Neuronal stem cell (in vitro differentiated cells): ENCODE results near the gene SMTNL2.

Experiments used
- DNase-seq: peaks from one replicate; pipeline ENCODE4 v3.0.0-alpha.2; 2013; ENCODE audit warnings: low spot score
- H2AFZ ChIP-seq: one replicate; pipeline ENCODE4 v1.6.1; 2013; ENCODE audit warnings: mild to moderate bottlenecking, low read length, inconsistent platforms
- H2AK5ac ChIP-seq: 2 replicates; pipeline ENCODE4 v1.6.1; 2013; ENCODE audit warnings: low read depth, mild to moderate bottlenecking, inconsistent platforms, low read length, moderate library complexity, mixed read lengths
- H2BK120ac ChIP-seq: 2 replicates; pipeline ENCODE4 v1.6.1; 2013; ENCODE audit warnings: low read depth, mild to moderate bottlenecking, inconsistent platforms, low read length, moderate library complexity, mixed read lengths
- H2BK12ac ChIP-seq: one replicate; pipeline ENCODE4 v1.6.1; 2013; ENCODE audit warnings: low read length, inconsistent platforms
- H2BK15ac ChIP-seq: 2 replicates; pipeline ENCODE4 v1.6.1; 2013; ENCODE audit warnings: mild to moderate bottlenecking, low read length, inconsistent platforms, mixed read lengths
- H2BK5ac ChIP-seq: one replicate; pipeline ENCODE4 v1.6.1; 2013; ENCODE audit warnings: inconsistent platforms, mild to moderate bottlenecking, low read length, moderate library complexity
- H3K14ac ChIP-seq: one replicate; pipeline ENCODE4 v1.6.1; 2013; ENCODE audit warnings: low read length, inconsistent platforms
- H3K18ac ChIP-seq: 2 replicates; pipeline ENCODE4 v1.6.1; 2013; ENCODE audit warnings: low read length, inconsistent platforms
- H3K23ac ChIP-seq: 2 replicates; pipeline ENCODE4 v1.6.1; 2013; ENCODE audit warnings: low read depth, mild to moderate bottlenecking, mixed read lengths, low read length, inconsistent platforms; ENCODE audit not compliant: poor library complexity
- H3K27ac ChIP-seq: replicated peaks from 3 replicates; pipeline ENCODE4 v1.5.1; 2013; ENCODE audit warnings: low read length, inconsistent platforms
- H3K27me3 ChIP-seq, 3 experiments: 2 replicates each; pipeline ENCODE4 v1.6.1; 2013; ENCODE audit warnings: low read length in 3 of 3, mild to moderate bottlenecking in 2 of 3, inconsistent platforms in 1 of 3, low read depth in 1 of 3, mixed read lengths in 1 of 3, moderate library complexity in 1 of 3; ENCODE audit not compliant: control insufficient read depth in 3 of 3, insufficient read depth in 3 of 3
- H3K36me3 ChIP-seq, 2 donors: replicated peaks in 1 of 2; 2 replicates each; pipeline ENCODE4 v1.6.1; 2013; ENCODE audit warnings: low read length in 2 of 2; ENCODE audit not compliant: control insufficient read depth in 2 of 2, insufficient read depth in 2 of 2
- H3K4ac ChIP-seq: 2 replicates; pipeline ENCODE4 v1.6.1; 2013; ENCODE audit warnings: inconsistent platforms, mild to moderate bottlenecking, low read length, moderate library complexity
- H3K4me1 ChIP-seq, 2 donors: 1 replicate in 1 of 2; 2 replicates in 1 of 2; pipeline ENCODE4 v1.6.1; 2013; ENCODE audit warnings: low read length in 2 of 2, low read depth in 1 of 2; ENCODE audit not compliant: control insufficient read depth in 2 of 2, insufficient read depth in 1 of 2
- H3K4me2 ChIP-seq: one replicate; pipeline ENCODE4 v1.6.1; 2013; ENCODE audit warnings: mild to moderate bottlenecking, low read length, inconsistent platforms; ENCODE audit not compliant: insufficient read depth, poor library complexity, severe bottlenecking
- H3K4me3 ChIP-seq, 2 donors: 2 replicates each; pipeline ENCODE4 v1.5.1; 2013; ENCODE audit warnings: low read length in 2 of 2, mild to moderate bottlenecking in 2 of 2, inconsistent platforms in 1 of 2, moderate library complexity in 1 of 2
- H3K79me1 ChIP-seq: one replicate; pipeline ENCODE4 v1.6.1; 2013; ENCODE audit warnings: low read depth, mild to moderate bottlenecking, inconsistent platforms, low read length, moderate library complexity
- H3K9ac ChIP-seq: one replicate; pipeline ENCODE4 v1.6.1; 2013; ENCODE audit warnings: mild to moderate bottlenecking, low read depth, low read length, inconsistent platforms; ENCODE audit not compliant: poor library complexity
- H3K9me3 ChIP-seq, 2 donors: replicated peaks in 1 of 2; 2 replicates each; pipeline versions ENCODE3 to v1.6.1; 2013; ENCODE audit warnings: low read length in 2 of 2, mild to moderate bottlenecking in 2 of 2, inconsistent platforms in 1 of 2, low read depth in 1 of 2, mixed read lengths in 1 of 2, moderate library complexity in 1 of 2; ENCODE audit not compliant: control insufficient read depth in 2 of 2, insufficient read depth in 1 of 2
- H4K8ac ChIP-seq: one replicate; pipeline ENCODE4 v1.6.1; 2013; ENCODE audit warnings: low read depth, mild to moderate bottlenecking, inconsistent platforms, low read length, moderate library complexity
- H4K91ac ChIP-seq: one replicate; pipeline ENCODE4 v1.6.1; 2013; ENCODE audit warnings: low read length, low read depth, mild to moderate bottlenecking, inconsistent platforms; ENCODE audit not compliant: poor library complexity
- WGBS, 2 donors: extraction: QIAGEN DNeasy Blood & Tissue Kit; methylation state at CpG; one replicate each; pipeline ENCODE4 v1.1.7; 2013; ENCODE audit warnings: missing lambda C conversion rate in 2 of 2, mixed read lengths in 1 of 2; ENCODE audit not compliant: insufficient read length in 2 of 2, insufficient replicate concordance in 1 of 2; ENCODE audit errors: extremely low coverage in 2 of 2; 5-methylcytosine and 5-hydroxymethylcytosine counted together

The SMTNL2 gene

GRCh38 chr17:4558347-4558971 is 25.9 kb upstream of the SMTNL2 start:
- H3K18ac ChIP-seq = peak overlapping the region; percentile 19
- H2AK5ac ChIP-seq = peak overlapping the region; percentile 83
- DNase-seq = no peak
- no peak overlapping the region for H3K4me2 ChIP-seq
- peaks cover 3 to 8% of the 10 kb centered on the region in 2 donors for H3K36me3 ChIP-seq
- peak overlapping the region; percentile 44 for H2BK12ac ChIP-seq
- H3K79me1 ChIP-seq = peaks cover 4% of the 10 kb centered on the region
- peak overlapping the region; percentile 12 for H2BK120ac ChIP-seq
- no peaks in the 10 kb centered on the region for H3K9me3 ChIP-seq
- H2AFZ ChIP-seq = no peak overlapping the region
- no peak overlapping the region for H3K27ac ChIP-seq
- no peak overlapping the region for H4K8ac ChIP-seq
- no CpG with 5 or more reads among the region's 24 CpGs for WGBS, 2 donors
- no peak overlapping the region for H2BK5ac ChIP-seq
- peak overlapping the region; percentile 44 for H4K91ac ChIP-seq
- peak overlapping the region; percentile 14 for H3K23ac ChIP-seq
- H3K14ac ChIP-seq = peak overlapping the region; percentile 71
- H3K4me1 ChIP-seq = peaks cover 13 to 32% of the 10 kb centered on the region in 2 donors
- peaks cover 0 to 16% (median 0%) of the 10 kb centered on the region in 3 experiments for H3K27me3 ChIP-seq
- H3K4me3 ChIP-seq = no peak overlapping the region
- H3K4ac ChIP-seq = peak overlapping the region; percentile 47
- peak overlapping the region; percentile 54 for H2BK15ac ChIP-seq
- H3K9ac ChIP-seq = peak overlapping the region; percentile 10

- Histone ChIP-seq H3K79me1 (peaks cover 4% of the 10 kb centered on the region), H2AK5ac (peak overlapping the region; percentile 29), H3K4me2 (no peak overlapping the region), H4K8ac (no peak overlapping the region), H3K18ac (peak overlapping the region; percentile 49), H4K91ac (no peak overlapping the region), H2BK12ac (peak overlapping the region; percentile 63), H3K27ac (no peak overlapping the region), H3K4me3 (no peak overlapping the region), H2BK5ac (no peak overlapping the region), H3K27me3 (peaks cover 0 to 16% (median 0%) of the 10 kb centered on the region in 3 experiments), H3K9me3 (no peaks in the 10 kb centered on the region), H3K23ac (peak overlapping the region; percentile 36), H2BK15ac (peak overlapping the region; percentile 56), H2AFZ (no peak overlapping the region), H3K4me1 (peaks cover 10 to 27% of the 10 kb centered on the region in 2 donors), H3K4ac (no peak overlapping the region), H3K36me3 (no peaks in the 10 kb centered on the region), H2BK120ac (no peak overlapping the region), H3K9ac (peak overlapping the region; percentile 2), H3K14ac (peak overlapping the region; percentile 83)
- DNase-seq = no peak
- no CpG with 5 or more reads among the region's 17 CpGs for WGBS, 2 donors
Observed at GRCh38 chr17:4559139-4559791, 25.1 kb upstream of the SMTNL2 start.

DNA sequence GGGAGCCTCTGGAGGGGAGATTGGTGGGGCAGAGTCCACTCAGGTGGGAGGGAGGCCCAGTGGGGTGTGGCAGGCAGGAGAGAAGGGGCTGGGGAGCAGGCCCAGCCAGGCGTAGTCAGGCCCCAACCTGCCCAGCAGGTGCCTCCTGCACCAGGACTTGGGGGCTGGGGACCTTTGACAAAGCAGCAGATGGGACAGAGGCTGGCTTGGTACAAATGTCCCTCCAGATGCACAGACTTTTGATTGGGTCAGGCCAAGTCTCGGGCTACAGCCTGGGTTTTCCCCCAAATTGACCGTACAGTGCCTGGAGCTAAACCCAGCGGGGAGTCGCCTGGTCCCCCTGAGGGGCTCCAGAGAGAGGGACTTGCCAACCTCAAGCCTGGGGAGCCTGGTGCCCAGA is 24.4 kb upstream of the SMTNL2 start:
- peaks cover 1% of the 10 kb centered on the region for H3K79me1 ChIP-seq
- no peak overlapping the region for H3K18ac ChIP-seq
- no peak overlapping the region for H3K14ac ChIP-seq
- peak overlapping the region; percentile 92 for H2BK120ac ChIP-seq
- no peak overlapping the region for H3K4me3 ChIP-seq
- H3K4me2 ChIP-seq = no peak overlapping the region
- no peak overlapping the region for H2BK5ac ChIP-seq
- H4K91ac ChIP-seq = no peak overlapping the region
- H3K4me1 ChIP-seq = peaks cover 9 to 23% of the 10 kb centered on the region in 2 donors
- no peak for DNase-seq
- no peak overlapping the region for H3K27ac ChIP-seq
- peak overlapping the region; percentile 29 for H2AK5ac ChIP-seq
- no peak overlapping the region for H3K23ac ChIP-seq
- H3K9me3 ChIP-seq = no peaks in the 10 kb centered on the region
- no peaks in the 10 kb centered on the region for H3K36me3 ChIP-seq
- no peak overlapping the region for H2AFZ ChIP-seq
- peak overlapping the region; percentile 92 for H4K8ac ChIP-seq
- no peak overlapping the region for H3K9ac ChIP-seq
- no peak overlapping the region for H2BK12ac ChIP-seq
- peaks cover 0 to 16% (median 0%) of the 10 kb centered on the region in 3 experiments for H3K27me3 ChIP-seq
- H3K4ac ChIP-seq = no peak overlapping the region
- peak overlapping the region; percentile 56 for H2BK15ac ChIP-seq
- no CpG with 5 or more reads among the region's 5 CpGs for WGBS, 2 donors

- no CpG with 5 or more reads among the region's 12 CpGs for WGBS, 2 donors
- Histone ChIP-seq H2AK5ac (peak within 1 kb of the TSS; percentile 29), H3K4me3 (no peak within 1 kb of the TSS), H3K23ac (peak within 1 kb of the TSS; percentile 36), H2AFZ (no peak within 1 kb of the TSS), H3K79me1 (no peaks in the 10 kb centered on the region), H3K4me2 (no peak within 1 kb of the TSS), H2BK15ac (peak within 1 kb of the TSS; percentile 56), H2BK5ac (no peak within 1 kb of the TSS), H4K91ac (no peak within 1 kb of the TSS), H3K27ac (no peak within 1 kb of the TSS), H3K4me1 (peaks cover 9 to 23% of the 10 kb centered on the region in 2 donors), H3K14ac (peak within 1 kb of the TSS; percentile 83), H4K8ac (peak within 1 kb of the TSS; percentile 92), H3K4ac (no peak within 1 kb of the TSS), H3K9ac (no peak within 1 kb of the TSS), H3K9me3 (no peaks in the 10 kb centered on the region), H2BK12ac (peak within 1 kb of the TSS; percentile 63), H3K27me3 (peaks cover 0 to 16% (median 0%) of the 10 kb centered on the region in 3 experiments), H3K36me3 (no peaks in the 10 kb centered on the region), H2BK120ac (peak within 1 kb of the TSS; percentile 92), H3K18ac (peak within 1 kb of the TSS; percentile 49)
- no peak for DNase-seq
Observed at GRCh38 chr17:4560421-4560820, 23.9 kb upstream of the SMTNL2 start, which contains the start of gene GGT6. GGT6 (minus strand) TSS chr17:4560577; CDS start chr17:4560521, 56 bp downstream.
